Iris pigment epithelial cell (primary cell): ENCODE results near the gene MBD4.
"Not testable (repeated sequence)": the region's sequence is repeated elsewhere in the genome, so short reads cannot be mapped to it uniquely, and the experiment has no call there.

Source experiments
- DNase-seq: peaks from one replicate; pipeline ENCODE4 v3.0.0-alpha.2; 2011; ENCODE audit warnings: low read depth

The MBD4 gene

GRCh38 chr3:129409541-129409940 lies 30.2 kb downstream of the MBD4 start:
- DNase-seq: peak; percentile 40

- no peak for DNase-seq
These were observed 35.1 kb downstream of the MBD4 start for GRCh38 chr3:129404610-129405009.

GRCh38 chr3:129404130-129404529 lies 35.6 kb downstream of the MBD4 start:
- no peak for DNase-seq

GRCh38 chr3:129403450-129403849 lies 36.3 kb downstream of the MBD4 start:
- DNase-seq: no peak

GRCh38 chr3:129402616-129403015 lies 37.1 kb downstream of the MBD4 start:
- no peak for DNase-seq

- DNase-seq: no peak
These were observed 37.5 kb downstream of the MBD4 start for GRCh38 chr3:129402210-129402609.

GRCh38 chr3:129399895-129400357 lies 39.8 kb downstream of the MBD4 start:
- DNase-seq: no peak

GRCh38 chr3:129399145-129399894 lies 40.4 kb downstream of the MBD4 start:
- peak; percentile 96 for DNase-seq

GRCh38 chr3:129398803-129399144 lies 41.0 kb downstream of the MBD4 start:
- DNase-seq: peak; percentile 37

GRCh38 chr3:129393760-129394564 lies 45.8 kb downstream of the MBD4 start:
- DNase-seq: not testable (repeated sequence)

- DNase-seq: no peak
These were observed 46.5 kb downstream of the MBD4 start for GRCh38 chr3:129393271-129393670.

- DNase-seq: not testable (repeated sequence)
These were observed 47.5 kb downstream of the MBD4 start for GRCh38 chr3:129392106-129392887.

- not testable (repeated sequence) for DNase-seq
These were observed 48.2 kb downstream of the MBD4 start for GRCh38 chr3:129391583-129391982.

- DNase-seq: peak; percentile 22
These were observed 50.2 kb downstream of the MBD4 start for GRCh38 chr3:129389572-129389937.

GRCh38 chr3:129388791-129389571 lies 50.8 kb downstream of the MBD4 start:
- peak; percentile 69 for DNase-seq

- no peak for DNase-seq
These were observed 52.3 kb downstream of the MBD4 start for GRCh38 chr3:129387487-129387886.

- DNase-seq: no peak
These were observed 52.8 kb downstream of the MBD4 start for GRCh38 chr3:129386984-129387383.

- DNase-seq: not testable (repeated sequence)
These were observed 54.2 kb downstream of the MBD4 start for GRCh38 chr3:129385507-129385906.

- no peak for DNase-seq
These were observed 55.0 kb downstream of the MBD4 start for GRCh38 chr3:129384594-129385323.

GRCh38 chr3:129384103-129384502 lies 55.6 kb downstream of the MBD4 start:
- DNase-seq: not testable (repeated sequence)

- peak; percentile 68 for DNase-seq
These were observed 56.4 kb downstream of the MBD4 start for GRCh38 chr3:129383292-129383860.
